Effector CD4-positive, alpha-beta T cell (primary cell): ENCODE measurements around the gene WNT3A. TPM values are rescaled to one million over a fixed set of nuclear protein-coding genes. Genes with fewer than 3 reads are reported as not detected.
"Not testable (repeated sequence)": the region's sequence is repeated elsewhere in the genome, so short reads cannot be mapped to it uniquely, and the experiment has no call there.

Source experiments
- DNase-seq: peaks from one replicate; pipeline ENCODE4 v3.0.0-alpha.2; 2020
- total RNA-seq: gene quantifications from one replicate; lab custom pipeline; 2026; lab: John Stamatoyannopoulos, UW

Gene WNT3A
- total RNA-seq = not detected

DNA sequence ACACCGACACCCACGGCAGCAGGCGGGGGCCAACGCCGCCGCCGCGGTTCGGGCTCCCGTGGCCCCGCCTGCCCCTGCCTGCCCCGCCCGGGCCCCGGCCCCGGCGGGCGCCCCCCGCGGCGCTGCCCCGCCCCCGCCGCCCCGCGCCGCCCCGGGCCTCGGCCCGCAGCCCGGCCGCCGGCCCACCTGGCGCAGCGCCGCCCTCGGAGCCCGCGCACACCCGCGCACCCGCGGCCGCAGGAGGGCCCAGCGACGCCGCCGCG lies at the start of gene WNT3A:
Gene WNT3A (plus strand): TSS at position 213 of the 263 bp plus-strand sequence. CDS start 131 bp downstream, outside the sequence.
- no peak for DNase-seq

GRCh38 chr1:227958617-227959324 lies 48.0 kb upstream of the WNT3A start:
- DNase-seq = no peak

- no peak for DNase-seq
Measured at GRCh38 chr1:227959325-227959860, 47.4 kb upstream of the WNT3A start.

DNA sequence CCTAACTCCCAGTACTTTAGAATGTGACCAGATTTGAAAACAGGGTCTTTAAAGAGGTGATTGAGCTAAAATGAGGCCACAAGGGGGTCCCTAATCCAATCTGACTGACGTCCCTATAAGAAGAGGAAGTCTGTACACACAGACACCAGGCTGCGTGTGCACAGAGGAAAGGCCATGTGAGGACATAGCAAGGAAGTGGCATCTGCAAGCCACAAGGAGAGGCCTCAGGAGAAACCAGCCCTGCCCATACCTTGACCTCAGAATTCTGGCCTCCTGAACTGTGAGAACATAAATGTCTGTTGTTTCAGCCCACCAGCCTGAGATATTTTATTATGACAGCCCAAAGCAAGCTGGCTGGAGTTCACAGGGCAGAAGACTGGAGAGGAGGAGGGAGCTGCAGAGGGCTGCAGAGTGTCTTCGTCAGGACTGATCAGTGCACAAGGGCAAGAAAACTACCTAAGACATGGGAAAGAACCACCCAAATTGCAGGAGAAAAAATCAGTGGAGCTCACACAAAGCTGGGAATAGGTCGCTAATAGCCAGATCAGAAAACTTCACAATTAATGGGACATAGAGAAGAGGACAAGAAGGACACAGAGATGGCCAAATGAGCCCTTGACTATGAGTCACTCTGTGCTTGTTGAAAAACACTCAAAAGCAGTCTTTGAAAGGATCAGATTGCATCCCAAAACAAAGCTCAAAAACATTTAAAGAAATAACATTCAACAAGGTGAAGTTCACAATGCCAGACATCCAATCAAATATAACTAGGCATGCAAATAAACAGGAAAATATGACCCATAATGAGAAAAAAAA lies 44.9 kb upstream of the WNT3A start:
- DNase-seq = no peak

DNA sequence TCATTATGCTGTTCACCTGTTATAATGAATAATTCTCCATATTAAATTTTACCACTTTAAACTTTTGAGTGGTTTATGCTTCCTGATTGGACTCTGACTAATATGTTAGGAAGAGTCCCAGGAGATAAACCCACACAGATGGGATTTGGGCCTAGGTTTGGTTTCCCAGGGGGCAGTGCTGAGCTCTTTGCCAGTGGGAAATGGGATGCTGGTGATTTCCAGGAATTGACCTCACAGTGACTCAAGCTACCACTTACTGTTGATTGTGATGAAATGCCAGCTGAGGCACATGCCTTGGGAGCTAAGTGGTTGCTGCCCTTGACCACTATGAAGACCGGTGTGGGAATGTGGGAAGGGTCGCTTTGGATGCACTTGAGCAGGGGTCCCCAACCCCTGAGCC lies 40.1 kb upstream of the WNT3A start:
- DNase-seq = not testable (repeated sequence)

GRCh38 chr1:227967815-227968214 lies 39.0 kb upstream of the WNT3A start:
- DNase-seq = not testable (repeated sequence)

DNA sequence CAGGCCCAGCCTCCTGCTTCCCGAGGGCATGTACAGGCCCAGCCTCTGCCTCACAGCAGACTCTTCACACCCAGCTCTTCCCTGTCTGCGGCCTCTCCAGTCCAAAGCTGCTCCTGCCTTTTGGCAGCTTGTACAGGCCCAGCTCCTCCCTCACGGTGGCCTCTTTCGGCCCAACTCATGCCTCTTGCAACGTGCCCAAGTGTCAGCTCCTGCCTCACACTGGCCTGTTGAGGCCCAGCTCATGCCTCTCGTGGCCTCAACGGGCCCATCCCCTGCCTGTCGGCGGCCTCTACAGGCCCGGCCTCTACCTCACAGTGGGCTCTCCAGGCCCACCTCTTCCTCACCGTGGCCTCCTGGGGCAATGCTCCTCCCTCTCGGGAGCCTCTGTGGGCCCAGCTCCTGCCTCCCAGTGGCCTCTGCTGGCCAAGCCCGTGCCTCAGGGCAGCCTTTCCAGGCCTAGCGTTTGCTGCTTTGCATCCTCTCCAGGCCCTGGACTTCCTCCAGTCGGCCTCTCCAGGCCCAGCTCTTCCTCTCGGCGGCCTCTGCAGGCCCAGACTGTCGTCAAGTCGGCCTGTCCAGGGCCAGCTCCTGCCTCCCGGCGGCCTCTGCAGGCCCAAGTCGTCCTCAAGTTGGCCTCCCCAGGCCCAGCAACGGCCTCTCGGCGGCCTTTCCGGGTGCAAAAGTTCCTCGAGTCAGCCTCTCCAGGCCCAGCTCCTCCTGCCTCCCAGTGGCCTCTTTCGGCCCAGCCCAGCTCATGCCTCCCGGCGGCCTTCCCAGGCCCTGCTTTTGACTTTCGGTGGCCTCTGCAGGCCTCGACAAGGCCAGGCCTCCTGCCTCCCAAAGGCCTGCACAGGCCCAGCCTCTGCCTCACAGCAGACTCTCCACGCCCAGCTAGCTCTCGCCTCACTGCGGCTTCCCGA lies 36.5 kb upstream of the WNT3A start:
- not testable (repeated sequence) for DNase-seq

GRCh38 chr1:227971216-227971615 lies 35.6 kb upstream of the WNT3A start:
- not testable (repeated sequence) for DNase-seq

GRCh38 chr1:227971643-227972282 lies 35.0 kb upstream of the WNT3A start:
- not testable (repeated sequence) for DNase-seq

- not testable (repeated sequence) for DNase-seq
Measured at GRCh38 chr1:227972283-227972679, 34.5 kb upstream of the WNT3A start.

DNA sequence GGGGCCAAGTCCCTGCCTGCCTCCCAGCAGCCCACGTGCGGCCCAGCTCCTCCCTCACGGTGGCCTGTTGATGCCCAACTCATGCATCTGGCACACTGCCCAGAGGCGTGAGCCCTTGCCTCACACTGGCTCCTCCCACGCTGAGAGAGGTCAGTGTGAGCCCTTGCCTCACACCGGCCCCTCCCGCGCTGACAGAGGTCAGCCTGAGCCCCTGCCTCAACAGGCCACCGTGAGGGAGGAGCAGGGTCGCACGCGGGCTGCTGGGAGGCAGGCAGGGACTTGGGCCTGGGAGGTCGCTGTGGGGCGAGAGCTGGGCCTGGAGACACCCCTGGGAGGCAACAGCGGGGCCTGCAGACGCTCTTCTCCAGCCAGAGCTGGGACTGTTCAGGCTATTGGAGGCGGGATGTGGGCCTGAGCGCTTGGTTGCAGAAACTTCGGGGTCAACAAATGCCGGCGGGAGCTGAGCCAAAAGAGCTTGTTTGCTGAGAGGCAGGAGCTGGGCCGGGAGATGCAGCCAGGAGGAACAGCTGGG lies 33.9 kb upstream of the WNT3A start:
- not testable (repeated sequence) for DNase-seq

DNA sequence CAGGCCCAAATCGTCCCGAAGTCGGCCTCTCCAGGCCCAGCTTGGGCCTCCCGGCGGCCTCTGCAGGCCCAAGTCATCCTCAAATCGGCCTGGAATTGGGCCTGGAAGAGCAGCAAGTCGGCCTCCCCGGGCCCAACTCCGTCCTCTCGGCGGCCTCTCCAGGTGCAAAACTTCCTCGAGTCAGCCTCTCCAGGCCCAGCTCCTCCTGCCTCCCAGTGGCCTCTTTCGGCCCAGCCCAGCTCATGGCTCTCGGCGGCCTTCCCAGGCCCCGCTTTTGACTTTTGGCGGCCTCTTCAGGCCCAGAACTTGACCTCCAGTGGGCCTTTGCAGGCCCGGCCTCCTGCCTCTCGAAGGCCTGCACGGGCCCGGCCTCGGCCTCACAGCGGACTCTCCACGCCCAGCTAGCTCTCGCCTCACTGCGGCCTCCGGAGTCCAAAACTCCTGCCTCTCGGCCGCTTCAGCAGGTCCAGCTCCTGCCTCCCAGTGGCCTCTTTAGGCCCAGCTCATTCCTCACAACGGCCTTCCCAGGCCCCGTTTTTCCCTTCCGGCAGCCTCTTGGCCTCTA lies 33.0 kb upstream of the WNT3A start:
- not testable (repeated sequence) for DNase-seq

DNA sequence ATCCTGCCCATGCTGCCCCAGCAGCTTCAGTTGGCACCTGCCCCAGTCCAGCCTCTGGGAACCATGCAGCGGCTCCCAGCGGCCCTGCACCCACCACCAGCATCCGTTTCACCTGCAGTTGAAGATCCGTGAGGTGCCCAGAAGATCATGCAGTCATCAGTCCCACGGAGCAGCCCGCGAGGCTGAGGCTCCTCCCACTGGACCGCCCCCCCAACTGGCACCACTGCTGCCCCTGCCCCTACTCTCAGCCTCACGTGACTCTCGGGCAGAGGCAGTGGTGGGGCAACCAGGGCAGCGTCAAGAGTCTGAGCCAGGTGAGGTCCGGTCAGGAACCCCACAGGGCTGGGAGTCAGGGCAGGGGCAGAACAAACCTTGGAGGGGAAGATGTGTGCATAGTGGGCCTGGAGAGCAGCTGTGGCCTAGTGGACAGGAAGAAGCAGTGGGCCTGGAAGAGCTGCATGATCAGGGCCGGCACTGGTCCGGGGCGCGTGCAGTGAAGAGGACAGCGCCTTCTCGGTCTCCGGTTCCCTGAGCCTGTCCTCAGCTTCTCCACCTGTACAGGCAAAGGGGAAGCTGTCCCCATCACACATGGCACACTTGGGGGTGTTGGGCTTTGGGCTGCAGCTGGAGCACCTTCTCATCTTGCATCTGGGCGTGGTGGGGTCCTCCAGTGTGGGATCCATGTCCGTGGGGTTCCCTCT lies 31.1 kb upstream of the WNT3A start:
- not testable (repeated sequence) for DNase-seq

- no peak for DNase-seq
Measured at GRCh38 chr1:227987181-227987580, 19.6 kb upstream of the WNT3A start.

DNA sequence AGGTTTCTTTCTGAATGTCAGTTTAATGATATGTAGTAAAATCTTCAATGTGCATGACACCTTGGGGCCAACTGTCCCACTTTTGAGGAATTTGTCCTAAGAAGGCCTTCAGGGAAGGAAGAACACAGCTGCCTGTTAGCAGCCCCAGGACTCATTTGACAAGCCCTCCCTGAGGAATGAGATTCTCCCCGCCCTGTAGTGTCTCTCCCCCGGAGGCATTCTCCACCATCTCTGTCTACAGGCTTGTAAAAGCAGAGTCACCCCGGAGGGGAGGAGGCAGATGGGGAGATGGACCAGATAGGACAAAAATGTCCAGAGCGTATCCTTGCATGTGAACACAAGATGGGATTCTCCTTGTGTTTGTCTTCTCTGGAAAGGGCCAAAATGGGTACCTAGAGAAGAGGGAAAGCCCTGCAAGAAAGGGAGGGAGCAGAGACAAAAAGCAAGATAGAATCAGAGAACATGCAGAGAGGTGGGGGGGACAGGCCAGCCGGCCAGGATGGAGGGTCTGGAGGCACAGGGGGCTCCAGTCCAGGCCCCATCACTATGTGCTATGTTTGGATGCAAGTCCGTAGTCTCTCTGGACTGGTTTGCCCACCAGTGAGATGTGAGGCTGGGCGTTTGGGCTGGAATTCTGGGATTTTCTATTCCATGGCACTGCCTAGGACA lies 12.0 kb upstream of the WNT3A start:
- no peak for DNase-seq

- DNase-seq = no peak
Measured at GRCh38 chr1:227996187-227996950, 10.4 kb upstream of the WNT3A start.

- no peak for DNase-seq
Measured at GRCh38 chr1:227998374-227999055, 8.3 kb upstream of the WNT3A start.

DNA sequence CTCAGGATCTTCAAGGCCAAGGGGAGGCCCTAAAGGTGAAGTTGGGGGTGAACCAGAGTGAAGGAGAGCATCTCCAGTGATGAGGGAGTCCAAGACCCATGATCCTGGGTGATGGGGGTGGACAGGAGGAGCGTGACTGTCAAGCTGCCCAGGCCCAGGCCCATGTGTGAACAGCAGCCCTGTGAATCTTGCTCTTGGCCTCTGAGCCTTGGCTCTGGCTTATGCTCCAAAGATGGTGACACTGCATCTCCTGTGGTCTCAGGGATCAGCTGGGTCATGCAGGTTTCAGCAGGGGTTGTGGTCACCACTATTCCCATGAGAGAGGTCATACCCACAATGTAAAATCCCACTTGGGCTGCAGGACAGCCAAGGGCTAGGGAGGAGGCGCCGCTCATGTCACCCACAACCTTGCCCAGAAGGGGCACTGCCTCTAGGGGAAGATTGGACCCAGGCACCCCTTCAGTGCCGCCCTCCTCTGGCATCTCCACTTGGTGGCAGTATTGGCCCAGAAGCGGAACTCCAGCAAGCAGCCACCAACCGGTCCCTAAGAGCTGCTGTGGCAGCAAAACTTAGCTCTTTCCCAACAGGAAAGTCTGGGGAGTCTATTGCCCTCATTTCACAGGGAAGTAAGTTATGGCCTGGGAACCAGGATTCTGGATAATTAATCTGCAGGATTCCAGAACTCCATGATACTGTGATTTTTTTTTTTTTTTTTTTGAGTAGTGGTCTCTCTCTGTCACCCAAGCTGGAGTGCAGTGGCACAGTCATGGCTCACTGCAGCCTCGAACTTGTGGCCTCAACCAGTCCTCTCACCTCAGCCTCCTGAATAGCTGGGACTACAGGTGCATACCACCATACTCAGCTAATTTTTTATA lies 7.5 kb upstream of the WNT3A start:
- peak; percentile 51 for DNase-seq
